Stimulated activated CD4-positive, alpha-beta T cell treated with anti-CD3 and anti-CD28 coated beads, TNF-alpha, amount 100 ng/mL, for 1 hour (primary cell): Measurements from ENCODE around the gene PHYHD1.

Source experiments
- DNase-seq, 3 donors: peaks; one replicate each; pipeline ENCODE4 v3.0.0-alpha.2; 2020; ENCODE audit warnings: low read depth in 3 of 3, low spot score in 1 of 3

Gene PHYHD1

DNA sequence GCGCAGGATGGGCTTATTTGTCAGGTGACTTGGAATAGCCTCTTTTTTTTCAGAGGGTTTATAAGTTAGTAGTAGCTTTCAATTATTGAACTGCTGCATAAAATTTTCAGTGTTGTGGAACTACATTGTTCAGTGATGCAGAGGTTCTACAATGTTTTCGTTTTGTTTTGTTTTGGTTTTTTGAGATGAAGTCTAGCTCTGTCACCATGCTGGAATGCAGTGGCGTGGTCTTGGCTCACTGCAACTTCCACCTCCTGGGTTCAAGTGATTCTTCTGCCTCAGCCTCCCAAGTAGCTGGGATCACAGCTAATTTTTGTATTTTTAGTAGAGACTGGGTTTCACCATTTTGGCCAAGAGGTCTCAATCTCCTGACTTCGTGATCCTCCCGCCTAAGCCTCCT, 48.7 kb downstream of the PHYHD1 start:
- no peak for DNase-seq

DNA sequence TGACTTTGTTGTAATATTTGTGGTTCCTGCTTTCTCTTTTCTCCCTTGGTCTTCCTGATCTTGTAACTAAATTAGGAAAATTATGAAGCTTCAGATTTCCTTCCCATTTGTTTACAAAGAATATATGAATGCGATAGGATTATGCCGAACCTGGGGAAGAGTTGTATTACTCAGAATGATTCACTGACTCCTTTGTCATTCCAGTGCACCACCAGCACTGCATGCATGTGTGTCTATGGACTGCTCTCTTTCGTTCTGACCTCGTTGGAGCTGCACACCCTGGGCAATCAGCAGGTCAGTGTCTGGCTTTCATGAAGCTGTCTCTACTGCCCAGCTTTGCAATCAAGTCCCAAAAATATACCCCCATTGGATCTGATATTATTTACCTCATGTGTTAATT, 52.2 kb downstream of the PHYHD1 start:
- no peak for DNase-seq

DNA sequence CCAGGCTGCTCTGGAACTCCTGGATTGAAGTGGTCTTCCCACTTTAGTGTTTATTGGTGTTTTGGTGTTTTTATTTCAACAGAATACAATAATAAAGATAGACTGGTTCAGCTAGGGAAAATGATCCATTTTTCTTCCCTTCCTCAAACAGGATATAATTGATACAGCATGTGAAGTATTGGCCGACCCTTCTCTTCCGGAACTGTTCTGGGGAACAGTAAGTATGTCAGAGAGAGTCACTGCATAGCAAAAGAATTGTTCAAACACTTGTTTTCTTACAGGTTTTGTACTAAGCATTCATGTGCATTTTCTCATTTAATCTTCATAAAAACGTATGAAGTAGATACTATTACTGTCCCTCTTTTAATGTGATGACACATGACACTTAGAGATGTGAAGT, 58.3 kb downstream of the PHYHD1 start:
- DNase-seq: no peak

DNA sequence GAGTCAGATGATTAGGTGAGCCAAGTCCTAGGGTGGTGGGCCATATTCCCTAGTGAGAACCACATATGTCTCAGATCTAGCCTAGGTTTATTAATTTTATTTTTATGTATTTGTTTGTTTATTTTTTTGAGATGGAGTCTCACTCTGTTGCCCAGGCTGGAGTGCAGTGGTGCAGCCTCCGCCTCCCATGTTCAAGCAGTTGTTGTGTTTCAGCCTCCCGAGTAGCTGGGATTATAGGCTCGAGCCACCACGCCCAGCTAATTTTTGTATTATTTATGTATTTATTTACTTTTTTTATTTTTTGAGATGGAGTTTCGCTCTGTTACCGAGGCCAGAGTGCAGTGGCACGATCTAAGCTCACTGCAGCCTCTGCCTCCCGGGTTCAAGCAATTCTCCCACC, 62.8 kb downstream of the PHYHD1 start:
- DNase-seq: no peak

DNA sequence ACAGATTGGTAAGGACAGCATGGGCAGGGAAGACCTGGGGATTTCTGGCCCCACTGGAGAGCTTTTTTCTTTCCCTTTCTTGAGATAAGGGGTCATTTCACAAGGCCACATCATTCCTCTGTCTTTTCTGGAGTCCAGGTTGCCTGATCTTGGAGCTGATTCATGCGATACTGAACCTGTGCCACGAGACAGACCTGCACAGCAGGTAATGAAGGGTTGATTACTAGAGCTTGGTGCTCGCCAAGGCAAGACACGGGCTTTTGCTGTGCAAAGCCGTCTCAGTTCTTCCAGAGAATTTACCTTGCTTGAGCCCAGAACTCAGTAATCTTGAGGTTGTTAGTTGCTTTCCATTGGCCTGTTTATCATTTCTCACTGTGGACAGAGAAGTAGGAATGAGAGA, 65.9 kb downstream of the PHYHD1 start:
- no peak for DNase-seq

DNA sequence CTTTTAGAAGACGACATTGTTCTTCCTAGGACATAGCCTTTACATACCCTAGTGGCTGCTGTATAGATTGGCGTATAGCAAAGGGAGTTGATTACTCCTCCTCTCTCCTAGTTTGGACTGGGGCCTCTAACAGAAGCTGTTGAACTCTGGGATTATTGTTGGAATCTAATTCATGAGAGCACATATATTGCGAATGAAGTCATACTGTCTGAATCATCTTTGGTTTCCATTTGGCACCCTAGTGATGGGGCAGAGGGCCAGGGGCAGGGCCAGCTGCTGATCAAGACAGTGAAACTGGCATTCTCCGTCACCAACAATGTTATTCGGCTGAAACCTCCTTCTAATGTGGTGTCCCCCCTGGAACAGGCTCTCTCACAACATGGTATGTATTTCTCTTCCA, 67.0 kb downstream of the PHYHD1 start:
- no peak for DNase-seq
